NCI-H748 (cell line): ENCODE measurements around the gene MRPL24.
A peak's percentile ranks its signal among the peaks of the same experiment; 100 is the strongest.
"Not testable (repeated sequence)": the region's sequence is repeated elsewhere in the genome, so short reads cannot be mapped to it uniquely, and the experiment has no call there.

ENCODE experiments used
- DNase-seq: peaks from one replicate; lab custom pipeline; 2025; ENCODE audit not compliant: unreplicated experiment; lab: John Stamatoyannopoulos, UW

The MRPL24 gene

DNA sequence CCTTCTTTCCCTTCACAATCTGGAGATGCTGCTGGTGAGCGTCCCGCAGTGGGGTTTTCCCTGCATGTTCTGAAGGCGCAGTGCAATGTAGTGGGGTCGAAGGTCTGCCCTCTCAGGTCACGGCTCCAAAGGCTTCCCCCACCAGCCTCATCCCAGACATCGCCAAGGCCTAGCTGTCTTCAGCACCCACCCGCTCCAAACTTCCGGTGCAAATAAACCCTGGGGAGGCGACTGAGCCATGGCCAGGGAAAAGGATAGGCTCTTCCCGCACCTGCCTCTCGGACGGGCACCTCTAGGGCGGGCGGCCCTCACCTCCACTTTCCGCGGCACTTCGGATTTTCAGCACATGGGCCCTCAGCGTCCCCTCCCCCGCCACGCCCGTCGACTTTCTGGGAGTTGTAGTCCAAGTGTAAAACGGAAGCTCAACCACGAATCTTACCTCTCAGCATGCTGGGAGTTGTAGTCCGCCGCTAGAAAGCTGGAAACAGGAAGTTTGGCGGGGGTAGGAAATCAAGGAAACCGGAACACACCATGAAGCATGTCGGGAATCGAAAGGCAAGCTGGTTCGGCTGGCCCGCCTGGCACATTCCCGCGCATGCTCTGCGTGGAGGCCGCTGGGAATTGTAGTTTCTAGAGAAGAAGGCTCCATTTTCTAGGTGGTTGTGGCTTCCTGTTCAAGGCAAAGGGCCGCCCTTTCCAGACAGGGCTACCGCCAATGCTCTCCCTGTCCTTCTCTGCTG is at the start of gene MRPL24:
Gene MRPL24, minus strand, starts transcription at position 348 of the 740 bp plus-strand sequence. CDS start 2,384 bp downstream, outside the sequence.
- DNase-seq, result peak; percentile 99

DNA sequence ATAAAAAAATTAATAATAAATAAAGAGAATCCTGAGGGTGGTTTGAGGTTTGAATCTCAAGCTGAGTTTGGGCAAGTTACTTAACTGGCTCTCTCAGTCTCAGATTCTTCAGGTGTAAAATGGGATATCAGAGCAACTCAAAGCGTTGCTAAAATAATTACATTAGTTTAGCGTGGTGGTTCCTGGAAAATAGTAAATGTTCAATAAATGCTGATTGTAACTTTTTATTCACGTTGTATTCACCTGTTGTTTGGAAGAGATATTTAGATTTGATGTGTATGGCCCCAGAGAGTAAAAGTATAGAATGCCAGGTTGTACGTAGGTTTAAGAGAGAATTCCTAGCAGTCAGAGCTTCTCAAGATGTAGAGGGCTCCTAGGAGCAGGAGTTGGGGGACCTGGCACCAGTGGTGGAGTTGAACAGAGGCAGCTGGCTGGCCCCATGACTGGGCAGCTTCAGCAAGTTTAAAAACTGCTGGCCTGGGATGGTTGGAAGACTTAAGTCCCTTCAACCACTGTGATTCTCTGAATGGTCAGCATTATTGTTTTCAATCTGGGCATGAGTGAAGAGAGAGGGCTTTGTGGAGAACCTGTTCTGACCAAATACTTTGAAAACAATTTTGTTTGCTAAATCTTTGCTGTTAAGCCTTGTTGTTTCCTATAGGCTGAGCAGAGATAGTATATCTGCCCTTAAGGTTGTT is 48.9 kb upstream of the MRPL24 start:
- no peak for DNase-seq

- no peak for DNase-seq
Observed at GRCh38 chr1:156788136-156788535, 47.2 kb upstream of the MRPL24 start.

GRCh38 chr1:156786640-156787039 is 45.8 kb upstream of the MRPL24 start:
- DNase-seq, result no peak

GRCh38 chr1:156785458-156785857 is 44.6 kb upstream of the MRPL24 start:
- DNase-seq, result no peak

DNA sequence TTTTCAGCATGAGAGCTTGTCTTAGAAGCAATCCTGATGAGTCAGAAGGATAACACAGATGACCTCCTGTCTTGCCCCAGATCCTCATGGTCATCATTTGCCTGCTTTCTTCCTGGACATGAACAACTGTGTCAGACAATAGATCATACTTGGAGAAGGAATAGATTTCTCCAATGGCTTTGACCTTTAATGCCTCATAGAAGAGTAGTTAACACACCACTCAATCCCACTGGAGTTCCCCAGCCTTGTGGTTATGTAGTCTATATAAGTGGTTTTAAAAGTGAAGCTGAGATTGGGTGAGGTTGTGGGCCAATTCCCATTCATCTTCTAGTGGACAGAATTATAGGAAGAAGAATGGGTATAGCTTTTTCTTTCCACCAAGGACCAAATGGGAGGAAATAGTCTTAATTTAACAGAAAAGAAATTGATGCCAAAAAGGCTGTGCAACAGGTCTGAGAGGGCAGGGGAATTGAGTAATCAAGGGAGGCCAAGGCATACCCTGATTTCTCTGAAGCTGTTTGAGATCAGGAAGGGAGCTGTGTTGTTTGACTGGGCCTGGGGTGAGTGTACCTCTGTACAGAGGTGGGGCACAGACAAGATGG is 40.8 kb upstream of the MRPL24 start:
- DNase-seq, result no peak

DNA sequence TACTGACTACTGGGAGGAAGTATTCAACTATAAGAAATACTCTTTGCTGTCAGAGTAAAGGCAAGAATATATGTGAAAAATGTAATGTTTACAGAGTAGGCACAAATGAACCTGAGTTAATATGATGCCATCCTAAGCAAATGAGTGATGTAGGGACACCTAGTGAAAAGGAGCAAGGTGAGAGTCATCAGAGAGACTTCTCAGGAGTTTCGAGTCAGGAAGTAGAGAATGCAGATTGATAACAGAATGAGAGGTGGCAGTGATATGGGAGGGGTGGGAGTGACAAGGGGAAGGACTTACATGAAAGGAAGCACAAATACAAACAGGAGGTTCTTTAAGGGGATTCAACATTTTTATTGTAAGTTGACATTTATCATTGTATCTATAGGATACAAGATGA is 36.7 kb upstream of the MRPL24 start:
- no peak for DNase-seq

GRCh38 chr1:156776942-156777341 is 36.1 kb upstream of the MRPL24 start:
- DNase-seq, result no peak

DNA sequence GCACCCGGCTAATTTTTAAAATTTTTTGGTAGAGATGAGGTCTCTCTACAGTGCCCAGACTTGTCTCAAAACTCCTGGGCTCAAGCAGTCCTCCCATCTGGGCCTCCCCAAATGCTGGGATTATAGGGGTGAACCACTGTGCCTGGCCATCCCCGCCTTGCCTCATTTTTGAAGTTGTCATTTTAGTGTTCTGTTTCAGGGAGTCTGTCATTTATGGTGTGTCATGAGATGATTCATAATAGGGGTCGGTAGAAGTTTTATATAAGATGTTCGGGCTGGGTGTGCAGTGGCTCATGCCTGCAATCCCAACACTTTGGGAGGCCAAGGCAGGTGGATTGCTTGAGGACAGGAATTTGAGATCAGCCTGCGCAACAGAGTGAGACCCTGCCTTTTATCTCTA is 34.9 kb upstream of the MRPL24 start:
- no peak for DNase-seq

DNA sequence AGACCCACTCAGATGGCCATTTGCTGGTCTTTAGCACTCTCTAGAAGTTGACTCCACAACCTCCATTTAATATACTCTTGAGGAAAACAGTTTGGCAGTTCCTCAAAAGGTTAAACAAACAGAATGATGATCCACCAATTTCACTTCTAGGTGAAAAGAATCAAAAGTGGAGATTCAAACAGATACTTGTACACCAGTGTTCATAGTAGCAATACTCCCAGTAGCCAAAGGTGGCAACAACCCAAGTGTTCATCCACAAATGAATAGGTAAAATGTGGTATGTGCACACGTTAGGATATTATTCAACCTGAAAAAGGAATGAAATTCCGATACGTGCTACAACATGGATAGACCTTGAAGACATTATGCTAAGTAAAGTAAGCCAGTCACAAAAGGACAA is 32.7 kb upstream of the MRPL24 start:
- DNase-seq, result no peak

- no peak for DNase-seq
Observed at GRCh38 chr1:156772728-156773497, 32.0 kb upstream of the MRPL24 start.

GRCh38 chr1:156772222-156772621 is 31.3 kb upstream of the MRPL24 start:
- no peak for DNase-seq

DNA sequence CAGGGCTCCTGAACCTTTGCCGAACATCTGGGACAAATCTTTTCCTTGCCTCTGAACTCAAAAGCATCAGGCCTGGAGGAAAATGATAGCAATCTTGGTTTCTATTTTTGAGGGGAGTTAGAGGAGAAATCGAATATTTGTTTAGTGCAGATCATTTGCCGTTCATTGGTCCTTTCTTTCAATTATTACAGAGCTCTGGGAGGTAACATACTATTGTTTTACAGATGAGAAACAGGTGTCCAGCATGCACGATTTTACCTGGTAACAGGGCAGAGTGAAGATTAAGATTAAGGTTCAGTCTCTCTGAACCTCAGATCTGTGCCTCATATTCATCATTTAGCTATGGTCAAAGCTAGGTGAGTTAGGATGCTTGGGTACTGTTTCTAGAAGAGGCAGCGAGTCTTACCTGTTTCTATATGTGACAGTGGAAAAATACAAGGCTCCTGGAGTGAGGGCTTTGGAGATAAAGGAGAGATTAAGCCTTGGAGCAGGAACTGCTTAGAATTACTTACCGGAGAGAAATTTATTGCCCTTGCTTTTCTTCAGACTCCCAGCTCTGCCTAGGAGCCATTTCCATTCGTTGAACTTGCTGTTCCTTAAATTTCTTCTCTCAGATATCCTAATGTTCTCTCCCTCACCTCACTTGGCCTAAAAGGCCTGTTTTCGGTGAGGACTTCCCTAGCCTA is 27.9 kb upstream of the MRPL24 start:
- no peak for DNase-seq

- DNase-seq, result peak; percentile 61
Observed at GRCh38 chr1:156767879-156768604, 27.2 kb upstream of the MRPL24 start.

DNA sequence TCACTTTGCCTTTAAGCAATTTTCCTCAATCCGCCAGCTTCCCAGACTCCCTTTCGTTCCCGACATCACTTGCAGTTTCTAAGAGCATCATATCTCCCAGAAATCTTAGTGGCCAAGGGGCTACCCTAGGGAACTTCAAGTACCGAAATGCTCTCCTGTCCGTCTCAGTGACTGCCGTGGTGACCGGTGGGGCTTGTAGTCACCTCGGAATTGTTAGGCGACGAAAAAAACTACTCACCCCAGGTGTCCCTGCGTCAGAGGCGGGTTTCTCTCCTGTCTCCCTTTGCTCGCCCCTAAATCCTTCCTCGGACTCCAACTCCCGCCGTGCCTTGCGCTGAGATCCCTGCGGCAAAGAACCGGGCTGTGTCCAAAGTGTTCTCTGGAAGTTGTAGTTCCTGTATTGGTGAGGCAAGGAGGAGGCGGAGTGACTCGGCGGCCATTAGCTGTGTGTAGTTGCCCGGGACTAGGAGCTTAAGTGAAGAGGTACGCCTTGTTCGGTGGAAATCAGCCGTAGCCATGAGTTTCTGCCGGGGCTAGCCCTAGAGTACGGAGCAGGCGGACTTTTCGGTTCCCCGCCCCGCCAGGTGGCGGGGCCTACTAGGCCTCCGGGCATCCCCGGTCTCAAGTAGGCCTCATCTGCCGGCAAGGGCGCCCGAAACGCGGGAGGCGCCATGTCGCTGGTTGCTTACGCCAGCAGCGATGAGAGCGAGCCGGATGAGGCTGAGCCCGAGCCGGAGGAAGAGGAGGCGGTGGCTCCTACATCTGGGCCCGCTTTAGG is 26.4 kb upstream of the MRPL24 start, which contains the start of gene PRCC:
Gene PRCC, plus strand, starts transcription at position 435 of the 778 bp plus-strand sequence. Its CDS starts 237 bp downstream, at position 672.
- peak; percentile 100 for DNase-seq

GRCh38 chr1:156766298-156767100 is 25.6 kb upstream of the MRPL24 start:
- peak; percentile 58 for DNase-seq

DNA sequence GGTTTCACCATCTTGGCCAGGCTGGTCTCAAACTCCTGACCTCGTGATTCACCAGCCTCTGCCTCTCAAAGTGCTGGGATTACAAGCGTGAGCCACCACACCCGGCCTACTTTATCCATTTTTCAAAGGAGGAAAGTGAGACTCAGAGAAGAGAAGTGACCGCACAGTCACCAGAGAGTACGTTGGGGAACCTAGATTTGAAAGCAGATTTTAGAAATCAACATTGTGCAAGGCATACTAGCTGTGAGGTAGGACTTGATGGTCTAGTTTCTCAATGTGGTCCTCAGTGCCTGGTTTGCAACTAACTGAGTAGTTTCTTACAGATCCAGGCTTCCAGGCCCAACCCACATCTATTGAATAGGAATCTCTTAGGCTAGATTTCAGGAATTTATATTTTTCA is 24.8 kb upstream of the MRPL24 start:
- no peak for DNase-seq

DNA sequence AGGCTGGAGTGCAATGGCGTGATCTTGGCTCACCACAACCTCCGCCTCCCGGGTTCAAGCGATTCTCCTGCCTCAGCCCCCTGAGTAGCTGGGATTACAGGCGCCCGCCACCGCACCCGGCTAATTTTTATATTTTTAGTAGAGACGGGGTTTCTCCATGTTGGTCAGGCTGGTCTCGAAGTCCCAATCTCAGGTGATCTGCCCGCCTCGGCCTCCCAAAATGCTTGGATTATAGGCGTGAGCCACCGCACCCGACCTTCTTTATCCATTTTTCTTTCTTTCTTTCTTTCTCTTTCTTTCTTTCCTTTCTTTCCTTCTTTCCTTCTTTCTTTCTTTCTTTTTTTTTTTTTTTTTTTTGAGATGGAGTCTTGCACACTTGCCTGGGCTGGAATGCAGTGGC is 24.2 kb upstream of the MRPL24 start:
- not testable (repeated sequence) for DNase-seq

- DNase-seq, result no peak
Observed at GRCh38 chr1:156760796-156761104, 19.9 kb upstream of the MRPL24 start.
